Measurements from ENCODE around the gene ADCY7. TPM values are rescaled to one million over a fixed set of nuclear protein-coding genes. Genes with fewer than 3 reads are reported as not detected.

The ADCY7 gene
- total RNA-seq, 1 experiment from 2014 or later, result 1.0 TPM

DNA sequence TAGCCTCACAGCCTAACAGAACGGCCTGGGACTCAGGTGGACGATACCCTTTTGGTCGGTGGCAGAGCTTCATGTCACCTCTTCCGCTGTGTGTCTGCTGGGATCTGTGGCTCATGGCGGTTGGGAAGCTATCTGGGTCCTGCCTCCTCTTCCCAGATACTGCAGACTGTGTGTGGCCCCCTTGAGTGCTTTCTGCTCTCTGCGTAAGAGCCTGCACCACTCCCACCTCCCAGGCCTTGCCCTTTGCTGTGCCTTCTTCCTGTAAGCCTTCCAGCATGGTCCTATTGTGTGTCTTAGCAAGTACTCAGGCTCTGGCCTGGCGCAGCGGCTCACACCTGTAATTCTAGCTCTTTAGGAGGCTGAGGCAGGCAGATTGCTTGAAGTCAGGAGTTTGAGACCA, 17.5 kb upstream of the ADCY7 start:
- no peak for DNase-seq (ENCODE audit: low spot score)

DNA sequence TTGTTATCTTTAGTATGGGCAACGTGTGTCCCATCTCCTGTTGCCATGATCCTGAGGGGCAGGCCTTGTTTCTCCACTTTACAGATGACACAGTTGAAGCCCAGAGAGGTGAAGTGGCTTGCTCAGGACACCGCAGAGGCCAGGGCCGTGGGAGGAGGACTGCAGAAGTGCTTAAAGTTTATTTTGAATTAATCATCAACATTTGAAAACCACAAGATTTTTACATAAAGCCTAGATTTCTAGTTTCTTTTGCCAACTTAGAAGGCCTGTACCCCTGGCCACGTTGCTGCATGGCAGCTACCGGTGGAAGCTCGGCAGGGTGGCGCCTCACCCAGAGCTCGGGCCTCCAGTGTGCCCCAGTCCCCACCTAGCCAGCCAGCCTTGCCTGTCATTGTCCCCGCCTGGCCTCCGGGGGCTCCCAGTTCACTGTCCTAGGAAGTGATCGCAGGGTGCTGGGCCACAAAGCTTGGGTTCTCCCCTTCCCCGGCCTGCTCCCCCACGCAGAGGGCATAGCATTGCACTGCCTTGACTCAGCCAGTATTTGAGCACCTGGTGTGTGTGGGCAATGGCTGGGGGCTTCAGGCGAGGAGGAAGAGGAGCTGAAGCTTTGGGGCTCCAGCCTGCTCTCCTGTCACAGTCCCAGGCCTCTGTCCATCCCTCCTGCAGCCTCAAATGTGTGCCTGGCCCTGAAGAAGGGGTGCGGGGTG, 14.8 kb upstream of the ADCY7 start:
- DNase-seq (ENCODE audit: low spot score), result no peak

DNA sequence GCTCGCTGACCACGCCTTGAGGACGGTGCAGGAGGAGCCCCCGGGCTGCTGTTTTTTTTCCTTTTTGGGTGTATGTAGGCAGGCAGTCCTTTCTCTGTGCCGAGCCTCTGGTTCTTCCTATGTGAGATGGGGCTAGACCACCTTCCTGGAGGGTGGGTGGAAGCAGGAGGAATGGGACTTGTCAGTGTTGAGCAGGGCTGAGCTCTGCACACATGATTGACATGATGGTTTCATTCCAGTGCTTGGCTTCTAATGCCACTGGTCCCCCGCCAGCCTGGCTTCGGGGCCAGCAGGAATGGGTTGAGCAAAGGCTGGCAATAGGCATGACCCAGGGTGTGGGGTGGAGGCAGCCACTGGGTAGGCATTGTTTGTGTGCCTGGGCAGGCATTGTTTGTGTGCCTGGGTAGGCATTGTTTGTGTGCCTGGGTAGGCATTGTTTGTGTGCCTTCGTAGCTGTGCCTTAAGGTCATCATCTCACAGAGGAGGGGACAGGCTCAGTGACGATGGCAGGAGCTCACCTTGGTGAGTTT, 14.2 kb upstream of the ADCY7 start:
- no peak for DNase-seq (ENCODE audit: low spot score)

DNA sequence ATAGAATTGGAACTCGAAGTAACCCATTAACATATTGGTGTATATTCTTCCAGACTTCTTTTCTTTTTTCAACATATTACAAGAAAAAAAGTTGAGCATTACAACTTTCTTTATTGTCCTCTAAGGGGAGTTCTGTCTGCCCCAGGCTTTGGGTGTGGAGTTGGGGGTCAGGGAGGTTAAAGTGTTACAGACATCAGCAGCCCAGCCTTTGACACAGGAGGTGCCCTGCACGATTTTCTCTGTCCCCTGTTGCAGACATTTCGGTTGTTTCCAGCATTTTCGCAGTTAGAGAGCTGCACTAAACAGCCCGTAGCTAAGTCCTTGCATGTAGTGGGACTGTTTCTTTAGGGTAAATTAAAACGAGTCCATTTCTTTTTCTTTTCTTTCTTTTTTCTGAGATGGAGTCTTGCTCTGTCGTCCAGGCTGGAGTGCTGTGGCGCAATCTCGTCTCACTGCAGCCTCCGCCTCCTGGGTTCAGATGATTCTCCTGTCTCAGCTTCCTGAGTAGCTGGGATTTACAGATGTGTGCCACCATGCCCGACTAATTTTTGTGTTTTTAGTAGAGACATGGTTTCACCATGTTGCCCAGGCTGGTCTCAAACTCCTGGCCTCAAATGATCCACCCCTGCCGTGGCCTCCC, 13.4 kb upstream of the ADCY7 start:
- DNase-seq (ENCODE audit: low spot score), result no peak

DNA sequence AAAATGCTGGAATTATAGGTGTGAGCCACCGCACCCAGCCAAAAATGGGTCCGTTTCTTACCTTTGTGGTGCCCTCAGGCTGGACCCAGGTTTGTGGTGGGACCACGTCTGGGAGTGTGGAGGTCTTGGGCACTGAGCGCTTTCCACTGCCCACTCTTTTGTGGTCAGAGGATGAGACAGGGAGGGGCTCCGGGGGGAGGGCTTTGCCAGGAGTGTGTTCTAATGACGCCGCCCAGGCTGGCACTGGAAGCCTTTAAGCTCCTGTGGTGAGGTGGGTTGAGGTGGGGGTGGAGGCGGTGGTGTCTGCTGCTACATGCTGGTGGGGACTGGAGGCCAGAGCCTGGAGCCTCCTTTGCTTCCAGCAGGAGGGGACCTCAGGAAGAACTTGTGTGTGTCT, 12.8 kb upstream of the ADCY7 start:
- no peak for DNase-seq (ENCODE audit: low spot score)

DNA sequence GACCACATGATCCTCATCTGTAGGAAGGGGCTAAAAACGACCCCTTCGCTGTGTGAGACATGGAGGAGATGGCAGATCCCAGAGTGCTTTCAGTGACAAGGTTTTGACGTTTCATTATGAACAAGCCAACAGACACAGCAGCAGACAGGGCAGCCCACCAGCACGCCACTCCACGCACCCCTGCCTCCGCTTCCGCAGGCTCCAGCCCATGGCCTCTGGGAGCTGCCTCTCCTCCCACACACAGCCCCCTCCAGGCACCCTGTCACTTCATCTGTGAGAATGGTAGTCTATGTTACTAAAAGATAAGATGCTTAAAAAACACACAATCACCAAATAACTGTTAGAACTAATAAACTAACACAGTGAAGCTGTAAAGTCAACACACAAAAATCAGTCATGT, 12.3 kb upstream of the ADCY7 start:
- no peak for DNase-seq (ENCODE audit: low spot score)

DNA sequence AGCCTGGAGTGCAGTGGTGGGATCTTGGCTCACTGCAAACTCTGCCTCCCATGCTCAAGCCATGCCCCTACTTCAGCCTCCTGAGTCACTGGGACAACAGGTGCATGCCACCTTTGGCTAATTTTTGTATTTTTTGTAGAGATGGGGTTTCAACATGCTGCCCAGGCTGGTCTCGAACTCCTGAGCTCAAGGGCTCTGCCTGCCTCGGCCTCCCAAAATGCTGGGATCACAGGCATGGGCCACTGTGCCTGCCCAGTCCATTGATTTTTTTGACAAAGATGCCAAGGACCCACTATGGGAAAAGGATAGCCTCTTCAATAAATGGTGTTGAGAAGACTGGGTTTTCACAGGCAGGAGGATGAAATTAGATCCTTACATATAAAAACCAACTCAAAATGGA, 10.8 kb upstream of the ADCY7 start:
- DNase-seq (ENCODE audit: low spot score), result no peak

DNA sequence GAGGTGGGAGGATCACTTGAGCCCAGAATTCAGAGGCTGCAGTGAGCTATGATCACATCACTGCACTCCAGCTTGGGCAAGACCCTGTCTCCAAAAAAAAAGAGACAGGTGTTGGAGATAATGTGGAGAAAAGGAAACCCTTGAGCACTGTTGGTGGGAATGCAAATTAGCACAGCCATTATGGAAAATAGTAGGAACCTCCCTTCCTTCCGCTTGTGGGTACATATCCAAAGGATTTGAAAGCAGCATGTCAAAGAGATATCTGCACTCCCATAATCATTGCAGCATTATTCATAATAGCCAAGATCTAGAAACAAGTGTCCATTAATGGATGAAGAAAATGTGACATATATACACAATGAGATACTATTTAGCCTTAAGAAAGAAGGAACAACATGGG, 9.7 kb upstream of the ADCY7 start:
- DNase-seq (ENCODE audit: low spot score), result no peak

DNA sequence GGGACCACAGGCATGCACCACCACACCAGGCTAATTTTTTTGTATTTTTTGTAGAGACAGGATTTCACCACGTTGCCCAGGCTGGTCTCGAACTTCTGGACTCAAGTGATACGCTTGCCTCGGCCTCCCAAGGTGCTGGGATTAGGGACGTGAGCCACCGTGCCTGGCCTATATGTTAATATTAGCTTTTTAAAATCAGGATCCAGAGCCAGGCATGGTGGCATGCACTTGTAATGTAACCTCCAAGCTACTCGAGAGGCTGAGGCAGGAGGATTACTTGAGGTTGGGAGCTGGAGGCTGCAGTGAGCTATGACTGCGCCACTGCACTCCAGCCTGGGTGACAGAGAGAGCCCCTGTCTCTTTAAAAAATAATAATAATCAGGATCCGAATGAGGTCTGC, 8.5 kb upstream of the ADCY7 start:
- DNase-seq (ENCODE audit: low spot score), result no peak

DNA sequence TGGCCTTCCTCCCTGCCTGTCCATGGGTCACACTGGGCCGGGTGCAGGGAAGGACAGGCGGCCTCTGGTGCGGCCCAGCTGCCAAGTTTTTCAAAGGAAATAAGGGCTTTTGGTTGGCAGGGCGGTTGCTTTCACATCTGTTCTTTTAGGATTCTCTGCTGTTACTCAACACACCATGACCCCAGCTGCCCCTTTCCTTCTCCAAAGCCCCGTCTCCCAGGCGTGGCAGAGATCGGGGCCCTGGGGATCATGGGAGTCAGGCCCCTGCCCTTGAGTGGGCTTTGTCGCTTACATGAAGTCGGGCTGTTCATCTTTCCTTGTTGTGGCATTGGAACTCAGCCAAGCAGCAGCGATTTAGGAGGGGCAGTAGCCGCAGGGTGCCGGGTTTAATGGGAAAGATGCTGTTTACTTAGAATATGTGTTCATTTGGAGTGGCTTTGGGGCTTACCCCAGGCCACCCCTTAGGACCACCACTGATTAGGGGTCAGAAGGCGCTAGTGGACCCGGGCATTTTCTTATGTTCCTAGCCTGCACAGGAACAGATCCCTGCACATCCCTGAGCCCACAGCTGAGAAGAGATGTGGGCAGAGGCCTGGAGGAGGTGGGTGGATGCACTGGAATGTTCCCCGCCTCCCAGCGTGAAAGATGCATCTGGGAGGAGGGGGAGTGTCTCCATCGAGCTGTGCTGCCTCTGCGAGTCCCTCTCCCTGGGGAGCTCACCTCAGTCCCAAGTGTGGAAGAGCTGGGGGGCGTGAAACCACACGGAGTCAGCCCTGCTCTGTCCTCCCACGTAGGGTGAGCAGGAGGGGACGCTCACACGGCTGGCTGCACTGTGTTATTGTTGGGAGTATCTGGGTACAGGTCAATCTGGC, 6.8 kb upstream of the ADCY7 start:
- DNase-seq (ENCODE audit: low spot score), result no peak

DNA sequence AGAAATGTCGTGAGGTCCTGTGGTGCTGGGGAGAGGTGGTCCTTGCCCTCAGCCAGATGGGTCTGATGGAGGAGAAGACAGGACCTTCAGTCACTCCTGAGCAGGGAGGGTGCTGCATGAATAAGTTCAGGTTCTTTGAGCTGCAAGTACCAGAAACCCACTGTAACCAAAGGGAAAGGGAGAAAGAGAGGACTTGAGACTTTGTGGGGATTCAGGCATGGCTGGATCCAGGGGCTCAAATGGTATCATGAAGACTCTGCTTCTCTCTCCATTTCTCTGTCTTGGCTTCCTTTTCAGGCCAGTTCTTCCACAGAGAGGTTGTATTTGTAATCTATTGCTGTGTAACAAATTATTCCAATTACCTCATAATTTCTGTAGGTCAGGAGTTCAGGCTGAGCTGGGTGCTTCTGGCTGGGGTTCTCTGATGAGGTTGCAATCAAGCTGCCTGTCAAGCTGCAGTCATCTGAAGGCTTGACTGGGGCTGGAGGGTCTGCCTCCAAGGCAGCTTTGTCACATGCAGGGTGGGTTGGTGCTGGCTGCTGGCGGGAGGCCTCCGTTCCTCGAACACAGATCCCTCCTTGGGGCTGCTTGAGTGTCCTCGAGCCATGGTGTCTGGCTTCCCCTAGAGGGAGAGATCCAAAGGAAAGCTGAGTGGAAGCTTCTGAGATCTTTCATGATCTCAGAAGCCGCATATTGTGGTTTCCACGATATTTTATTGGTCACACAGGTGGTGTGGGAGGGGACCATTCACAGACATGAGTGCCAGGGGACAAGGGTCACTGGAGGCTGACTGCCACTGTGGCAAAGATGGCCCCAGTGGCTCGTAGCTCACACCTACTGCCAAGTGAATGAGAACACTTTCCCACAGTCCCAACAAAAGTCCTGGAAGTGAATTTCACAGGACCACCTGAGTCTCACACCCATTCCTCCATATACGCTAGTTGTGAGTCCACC, 5.9 kb upstream of the ADCY7 start:
- no peak for DNase-seq (ENCODE audit: low spot score)

DNA sequence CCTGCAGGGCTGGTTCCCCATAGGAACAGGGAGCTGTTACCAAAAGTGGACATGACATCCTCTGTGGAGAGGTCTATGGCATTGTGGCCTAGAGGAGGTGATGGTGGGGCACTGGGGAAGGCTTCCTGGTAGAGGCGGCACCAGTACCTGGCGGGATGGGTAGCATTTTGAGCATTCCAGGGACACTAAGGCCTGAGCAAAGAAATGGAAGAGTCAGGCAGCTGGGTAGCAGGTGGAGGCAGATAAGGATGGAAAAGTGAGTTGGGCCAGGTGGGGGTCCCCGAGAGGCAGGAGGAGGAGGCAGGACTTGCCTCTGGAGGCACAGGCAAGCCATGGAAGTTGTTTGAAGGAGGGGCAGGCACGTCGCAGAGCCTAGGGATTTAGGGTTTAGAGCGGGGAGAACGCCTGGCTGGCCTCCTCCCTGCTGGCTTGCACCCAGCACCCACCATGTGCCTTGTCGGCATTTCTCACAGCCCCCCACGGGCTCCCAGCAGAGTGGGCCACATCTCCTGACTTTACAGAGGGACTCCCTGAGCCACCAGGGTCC, 5.1 kb upstream of the ADCY7 start:
- no peak for DNase-seq (ENCODE audit: low spot score)

DNA sequence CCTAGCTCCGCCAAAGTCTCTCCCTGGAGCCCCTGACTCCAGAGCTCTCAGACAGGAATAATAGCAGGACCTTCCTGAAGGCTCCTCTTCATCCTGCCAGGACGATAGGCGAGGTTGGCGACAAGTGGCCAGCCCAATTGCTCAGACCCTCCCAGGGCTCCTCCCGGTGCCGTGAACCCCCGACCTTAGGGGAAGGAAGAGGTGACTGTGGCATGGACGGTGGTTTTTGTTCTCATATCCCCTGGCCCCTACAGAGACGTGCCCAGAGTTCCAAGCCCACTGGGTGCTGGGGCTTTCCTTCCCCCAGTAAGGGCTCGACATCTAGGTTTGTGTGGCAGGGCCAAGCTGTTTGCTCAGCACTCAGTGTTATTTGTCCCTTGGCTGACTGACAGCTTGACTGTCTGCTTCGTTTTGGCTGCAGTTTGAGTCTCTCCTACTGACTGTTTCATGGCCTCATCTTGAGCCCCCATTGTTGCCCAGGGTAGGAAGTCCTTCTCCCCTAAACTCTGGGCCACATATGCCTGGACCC, 4.6 kb upstream of the ADCY7 start:
- no peak for DNase-seq (ENCODE audit: low spot score)

DNA sequence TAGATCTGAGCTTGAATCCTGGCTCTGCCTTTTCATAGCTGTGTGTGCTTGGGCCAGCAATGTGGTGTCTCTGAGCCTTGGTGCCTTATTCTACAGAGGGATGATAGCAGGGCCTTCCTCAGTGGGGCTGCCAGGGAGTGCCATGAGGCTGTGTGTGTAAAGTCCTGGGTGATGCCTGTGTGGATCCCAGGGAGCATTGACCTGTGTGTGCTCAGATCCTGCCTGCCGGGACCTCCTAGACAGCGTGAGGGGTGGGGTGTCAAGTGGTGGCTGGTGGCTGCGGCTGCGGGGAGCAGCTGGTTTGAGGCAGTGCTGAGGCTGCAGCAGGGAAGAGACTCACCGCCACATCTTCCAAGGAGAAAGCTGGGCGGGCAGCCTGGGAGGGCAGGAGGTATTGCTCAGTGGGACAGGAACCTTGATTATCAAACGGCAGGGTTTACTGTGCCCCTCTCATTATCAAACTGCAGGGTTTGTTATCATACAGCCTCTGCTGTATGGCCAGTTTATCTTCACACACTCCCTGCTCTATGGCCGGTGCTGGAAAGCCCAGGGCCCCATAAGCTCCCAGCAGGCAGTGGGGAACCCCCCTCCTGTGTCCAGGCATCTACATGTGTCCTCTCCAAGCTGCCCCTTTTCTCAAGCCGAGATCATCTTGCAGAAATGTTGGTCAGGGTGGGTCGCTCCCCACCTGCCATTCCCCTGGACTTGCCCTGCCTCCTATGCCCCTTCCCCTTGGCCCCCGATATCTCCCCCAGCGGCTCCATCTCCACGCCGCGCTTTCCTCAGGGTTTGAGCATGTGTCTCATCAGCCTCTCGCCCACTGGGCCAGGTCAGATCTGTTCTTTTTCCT, 3.1 kb upstream of the ADCY7 start:
- no peak for DNase-seq (ENCODE audit: low spot score)

DNA sequence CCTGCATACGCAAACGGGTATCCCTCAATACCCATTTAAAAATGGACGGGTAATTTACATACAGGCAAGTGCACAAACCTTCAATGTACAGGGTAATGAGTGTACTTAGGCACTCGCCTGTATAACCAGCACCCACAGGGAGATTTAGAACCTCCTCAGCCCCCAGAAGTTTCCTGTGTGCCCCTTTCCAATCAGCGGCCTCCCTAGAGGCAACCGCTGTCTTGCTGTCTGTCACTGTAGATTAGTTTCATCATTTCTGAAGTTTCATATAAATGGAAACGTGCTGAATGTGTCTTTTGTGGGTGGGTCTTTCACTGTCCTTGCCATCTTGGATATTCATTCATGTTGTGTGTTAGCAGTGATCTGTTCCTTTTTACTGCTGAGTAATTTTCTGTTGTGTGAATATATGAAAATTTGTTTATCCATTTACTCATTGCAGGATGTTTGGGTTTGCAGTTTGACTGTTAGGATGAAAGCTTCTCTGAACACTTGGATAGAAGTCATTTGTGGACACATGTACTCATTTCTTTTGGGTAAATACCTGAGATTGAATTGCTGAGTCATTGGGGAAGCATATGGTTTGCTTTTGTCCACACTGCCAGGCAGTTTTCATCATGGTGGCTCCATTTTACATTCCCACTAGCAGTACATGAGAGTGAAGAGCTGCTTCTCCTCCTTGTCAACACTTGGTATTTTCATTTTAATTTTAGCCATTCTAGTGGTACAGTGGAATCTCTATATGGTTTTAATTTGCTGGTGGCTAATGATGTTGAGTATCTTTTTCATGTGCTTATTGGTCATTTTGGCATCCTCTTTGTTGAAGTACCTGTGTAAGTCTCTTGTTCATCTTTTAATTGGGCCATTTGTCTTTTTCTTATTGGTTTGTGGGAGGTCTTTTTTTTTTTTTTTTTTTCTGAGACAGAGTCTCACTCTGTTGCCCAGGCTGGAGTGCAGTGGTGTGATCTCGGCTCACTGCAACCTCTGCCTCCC, 2.1 kb upstream of the ADCY7 start:
- DNase-seq (ENCODE audit: low spot score), result no peak

DNA sequence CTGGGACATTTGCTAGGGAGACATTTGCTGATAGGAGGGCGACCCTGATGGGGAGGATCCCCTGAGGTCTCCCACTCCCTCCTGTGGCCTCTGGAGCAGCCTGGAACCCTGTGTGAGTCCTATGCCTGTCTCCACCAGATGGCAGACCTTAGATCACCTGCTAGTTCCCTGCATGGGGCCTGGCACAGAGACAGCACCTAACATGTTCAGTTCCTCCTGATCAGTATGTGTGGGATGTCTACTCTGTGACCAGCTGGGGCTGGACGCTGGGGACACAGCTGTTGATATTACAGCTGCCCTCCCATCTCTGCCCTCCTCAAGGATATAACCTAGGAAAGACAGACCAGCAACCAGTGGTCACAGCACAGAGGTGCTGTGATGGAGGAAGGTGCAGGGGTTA, 1.1 kb upstream of the ADCY7 start:
- peak; percentile 27 for DNase-seq (ENCODE audit: low spot score)

DNA sequence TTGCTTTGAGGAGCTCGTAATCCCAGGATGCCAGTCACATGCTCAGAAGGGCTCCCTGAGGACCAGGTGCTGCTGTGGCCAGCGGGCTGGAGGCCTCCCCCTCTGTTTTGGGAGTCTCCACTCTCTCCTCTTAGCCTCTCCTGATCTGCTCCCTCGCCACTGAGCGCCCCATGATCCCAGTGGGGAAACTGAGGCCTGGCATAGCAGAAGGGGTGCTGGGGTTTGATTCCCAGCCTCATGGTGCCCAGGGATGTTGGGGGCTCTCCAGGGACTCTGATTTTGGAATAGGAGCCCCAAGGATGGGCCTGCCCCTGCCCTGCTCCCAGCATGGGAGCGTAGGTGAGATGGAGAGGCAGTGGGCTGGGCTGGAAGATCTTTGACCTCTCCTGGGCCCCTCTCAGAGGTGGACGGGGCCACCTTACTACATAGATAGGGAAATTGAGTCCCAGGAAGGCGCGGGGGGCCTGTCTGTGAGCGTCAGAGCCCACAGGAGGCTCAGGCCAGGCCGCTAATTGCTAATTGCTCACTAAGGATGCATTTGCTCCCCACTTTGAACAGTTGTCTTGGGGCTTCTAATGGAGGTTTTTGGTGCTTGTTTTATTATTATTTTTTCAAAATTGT, 525 bp upstream of the ADCY7 start:
- DNase-seq (ENCODE audit: low spot score), result no peak

DNA sequence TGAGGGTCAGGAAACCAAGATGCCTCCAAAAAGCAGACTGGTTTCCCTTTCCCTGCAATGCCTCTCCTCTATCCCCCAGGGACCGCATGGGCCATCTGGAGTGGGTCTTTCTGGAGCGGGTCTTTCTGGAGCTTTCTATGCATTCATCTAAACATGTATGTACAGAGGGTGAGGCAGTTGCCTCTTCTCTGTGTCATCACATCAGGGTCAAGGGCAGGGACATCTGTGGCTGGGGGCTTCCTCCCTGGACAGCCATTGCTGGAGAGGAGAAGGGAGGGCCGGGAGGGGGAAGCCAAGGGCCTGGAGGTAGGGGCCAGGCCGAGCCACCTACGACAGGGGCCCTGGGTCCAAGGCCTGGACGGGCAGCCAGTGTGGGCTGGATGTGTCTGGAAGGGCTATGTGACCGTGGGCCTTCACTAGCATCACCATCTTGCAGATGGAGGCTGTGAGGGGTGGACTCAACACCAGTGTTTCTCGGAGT, 840 bp downstream of the ADCY7 start:
- DNase-seq (ENCODE audit: low spot score), result no peak

All from HT-29 (cell line).